Measurements from ENCODE around the gene NSMCE1.
"Not testable (repeated sequence)": the region's sequence is repeated elsewhere in the genome, so short reads cannot be mapped to it uniquely, and the experiment has no call there.

The NSMCE1 gene

DNA sequence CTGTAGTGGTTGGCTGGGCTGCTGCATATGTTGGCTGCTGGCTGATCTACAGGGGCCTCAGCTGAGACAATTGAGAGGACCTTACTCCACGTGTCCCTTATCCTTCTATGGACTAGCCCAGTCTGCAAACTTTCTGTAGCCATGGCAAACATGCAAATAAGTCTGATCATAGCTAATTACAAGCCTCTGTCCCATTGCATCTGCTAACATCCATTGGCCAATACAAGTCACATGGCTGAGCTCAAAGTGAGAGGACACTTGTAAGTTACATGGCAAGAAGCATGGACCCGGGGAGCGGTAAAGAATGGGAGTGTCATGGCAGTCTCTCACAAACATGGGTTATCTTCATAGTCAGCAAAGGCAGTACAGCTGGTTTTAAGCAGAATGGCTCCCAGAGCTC, 33.6 kb upstream of the NSMCE1 start:
- DNase-seq (ENCODE audit: low spot score) = no peak

DNA sequence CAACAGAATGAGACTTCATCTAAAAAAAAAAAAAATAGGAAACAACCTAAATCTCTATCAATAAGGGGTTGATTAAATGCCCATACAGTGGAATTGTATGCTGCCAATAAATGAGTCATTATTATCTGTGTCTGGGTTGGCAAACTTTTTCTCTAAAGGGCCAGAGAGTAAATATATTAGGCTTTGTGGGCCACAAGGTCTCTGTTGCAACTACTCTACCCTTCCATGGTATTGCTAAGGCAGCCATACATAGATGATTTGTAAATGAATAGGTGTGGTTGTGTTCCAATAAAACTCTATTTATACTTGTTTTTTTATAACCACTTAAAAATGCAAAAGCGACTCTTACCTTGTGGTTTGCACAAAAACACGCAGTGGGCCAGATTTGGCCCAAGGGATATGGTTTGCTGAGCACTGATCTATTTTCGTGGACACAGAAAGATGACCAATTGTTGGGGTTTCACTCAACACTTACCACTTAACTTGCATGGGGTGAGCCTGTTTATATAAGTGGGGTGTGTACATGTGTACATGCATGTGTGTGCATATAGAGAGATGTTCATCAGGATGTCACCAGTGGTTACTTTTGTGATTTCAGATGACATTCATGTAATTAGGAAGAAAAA, 32.8 kb upstream of the NSMCE1 start:
- no peak for DNase-seq (ENCODE audit: low spot score)

DNA sequence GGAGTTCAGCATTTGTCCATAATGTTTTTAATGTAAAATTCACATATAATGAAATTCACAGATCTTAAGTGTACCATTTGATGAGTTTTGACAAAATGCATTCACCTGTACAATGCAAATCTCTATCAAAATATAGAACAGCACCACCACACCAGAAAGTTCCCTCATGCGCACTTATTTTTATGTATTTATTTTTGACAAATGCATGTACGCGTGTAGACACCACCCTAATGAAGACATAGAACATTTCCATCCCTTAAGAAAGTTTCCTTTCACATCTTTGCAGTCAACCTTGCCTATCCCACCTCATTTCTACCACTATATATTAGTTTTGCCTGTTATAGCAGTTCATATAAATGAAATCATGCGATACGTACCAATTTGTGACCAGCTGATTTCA, 29.6 kb upstream of the NSMCE1 start:
- no peak for DNase-seq (ENCODE audit: low spot score)

DNA sequence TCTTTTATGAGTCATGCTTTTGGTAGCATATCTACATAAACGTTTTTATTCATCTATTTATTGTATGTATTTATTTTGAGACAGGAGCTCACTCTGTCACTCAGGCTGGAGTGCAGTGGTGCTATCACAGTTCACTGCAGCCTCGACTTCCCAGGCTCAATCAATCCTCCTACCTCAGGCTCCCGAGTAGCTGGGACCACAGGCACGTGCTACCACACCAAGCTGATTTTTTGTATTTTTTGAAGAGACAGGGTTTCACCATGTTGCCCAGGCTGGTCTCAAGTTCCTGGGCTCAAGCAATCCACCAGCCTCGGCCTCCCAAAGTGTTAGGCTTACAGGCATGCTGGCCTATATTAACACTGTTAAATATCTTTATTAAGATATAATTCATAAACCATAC, 24.8 kb upstream of the NSMCE1 start:
- DNase-seq (ENCODE audit: low spot score) = no peak

DNA sequence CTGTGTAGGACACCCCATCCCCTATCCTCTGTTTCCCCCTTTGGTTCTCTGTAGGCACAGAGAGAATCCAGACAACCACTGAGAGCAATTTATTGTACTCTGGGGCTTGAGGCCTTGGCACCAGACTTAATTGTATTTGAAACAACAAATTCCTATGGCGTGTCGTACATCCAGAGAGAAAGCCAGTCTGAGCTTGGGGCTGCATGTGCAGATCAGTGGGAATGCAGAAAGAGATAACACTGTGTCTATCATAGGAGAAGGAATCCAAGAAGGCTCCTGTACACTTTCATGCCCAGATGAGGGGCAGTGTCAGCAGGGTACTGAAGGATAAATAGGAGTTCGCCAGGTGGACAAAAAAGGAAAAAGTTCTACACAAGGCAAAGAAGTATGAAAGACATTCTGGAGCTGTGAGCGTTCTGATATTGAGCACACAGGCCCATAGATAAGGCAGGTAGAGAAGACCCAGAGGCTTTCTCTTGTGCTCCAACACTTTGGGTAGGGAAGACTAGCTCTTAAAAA, 23.2 kb upstream of the NSMCE1 start:
- DNase-seq (ENCODE audit: low spot score) = no peak

DNA sequence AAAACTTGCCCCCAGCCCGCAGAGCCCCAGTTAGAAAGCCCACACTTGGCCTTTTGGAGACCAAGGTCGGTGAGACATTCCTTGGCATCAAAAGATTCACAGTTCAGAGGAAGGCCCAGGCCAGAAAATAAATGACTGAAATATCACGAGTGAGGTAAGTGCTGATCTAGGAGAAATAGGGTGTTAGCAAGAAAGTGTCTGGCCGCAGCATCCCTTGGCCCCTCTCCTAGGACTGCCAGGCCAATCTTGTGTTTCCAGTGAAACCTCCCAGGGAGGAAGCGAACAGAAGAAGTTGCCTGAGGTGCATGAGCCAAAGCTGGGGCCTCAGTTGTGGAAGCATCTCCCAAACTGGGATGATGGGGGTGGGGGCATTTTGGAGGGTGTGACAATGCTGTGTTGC, 22.5 kb upstream of the NSMCE1 start:
- no peak for DNase-seq (ENCODE audit: low spot score)

DNA sequence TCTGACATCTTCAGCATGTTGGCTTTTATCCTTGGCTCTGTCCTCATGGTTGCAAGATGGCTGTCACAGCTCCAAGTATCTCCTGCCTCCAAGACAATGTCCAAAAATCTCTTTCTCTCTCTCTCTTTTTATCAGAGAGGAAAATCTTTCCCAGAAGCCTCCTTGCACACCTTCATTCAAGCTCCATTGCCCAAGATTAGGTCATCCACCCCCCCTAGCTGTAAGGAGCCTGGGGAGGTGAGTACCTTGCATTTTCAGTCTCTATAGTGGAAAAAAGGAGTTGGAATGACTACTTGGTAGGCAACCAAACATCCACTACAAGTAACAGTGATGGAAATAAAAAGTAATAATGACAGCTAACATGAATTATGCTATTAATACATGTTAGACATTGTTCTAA, 22.0 kb upstream of the NSMCE1 start:
- no peak for DNase-seq (ENCODE audit: low spot score)

DNA sequence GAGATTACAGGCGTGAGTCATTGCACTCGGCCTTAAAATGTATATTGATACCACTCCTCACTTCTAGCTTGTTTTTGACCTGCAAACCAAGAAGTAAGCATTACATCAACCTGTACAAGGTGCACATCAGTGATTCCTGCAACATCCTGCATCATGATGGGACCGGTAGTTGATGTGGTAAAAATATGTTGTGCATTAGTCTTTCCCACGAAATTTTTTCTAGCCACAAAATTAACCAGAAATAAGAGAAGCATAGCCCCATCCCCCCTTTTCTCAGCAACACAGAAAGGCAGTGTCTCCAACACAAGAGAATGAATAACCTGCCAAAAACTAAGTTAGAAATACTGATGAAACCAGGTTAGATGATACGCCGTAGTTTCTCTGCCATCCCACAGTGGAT, 21.1 kb upstream of the NSMCE1 start:
- no peak for DNase-seq (ENCODE audit: low spot score)

DNA sequence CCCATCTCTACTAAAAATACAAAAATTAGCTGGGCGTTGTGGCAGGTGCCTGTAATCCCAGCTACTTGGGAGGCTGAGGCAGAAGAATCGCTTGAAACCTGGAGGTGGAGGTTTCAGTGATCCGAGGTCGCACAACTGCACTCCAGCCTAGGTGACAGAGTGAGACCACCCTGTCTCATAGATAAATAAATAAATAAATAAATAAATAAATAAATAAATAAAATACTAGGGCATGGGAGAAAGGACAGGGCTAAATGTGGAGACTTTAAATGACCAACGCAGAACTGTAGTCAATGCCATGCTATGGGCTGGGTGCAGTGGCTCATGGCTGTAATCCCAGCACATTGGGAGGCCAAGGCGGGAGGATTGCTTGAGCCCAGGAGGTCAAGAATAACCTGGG, 19.7 kb upstream of the NSMCE1 start:
- DNase-seq (ENCODE audit: low spot score) = not testable (repeated sequence)

DNA sequence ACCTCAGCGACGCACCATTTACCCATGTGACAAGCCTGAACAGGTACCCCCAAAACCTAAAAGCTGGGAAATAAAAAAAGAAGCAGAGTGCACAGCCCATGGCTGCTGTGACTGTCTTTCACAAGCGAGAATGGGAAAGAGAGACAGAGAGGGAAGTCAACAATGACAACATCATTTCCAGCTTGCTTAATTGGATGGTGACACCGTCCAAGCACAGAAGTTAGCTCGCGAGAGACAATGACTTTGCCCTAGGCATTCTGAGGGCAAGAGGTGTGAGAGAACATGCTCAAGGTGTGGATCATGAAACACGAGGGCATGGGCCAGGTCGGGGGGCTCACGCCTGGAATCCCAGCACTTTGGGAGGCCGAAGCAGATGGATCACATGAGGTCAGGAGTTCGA, 19.3 kb upstream of the NSMCE1 start:
- DNase-seq (ENCODE audit: low spot score) = no peak

DNA sequence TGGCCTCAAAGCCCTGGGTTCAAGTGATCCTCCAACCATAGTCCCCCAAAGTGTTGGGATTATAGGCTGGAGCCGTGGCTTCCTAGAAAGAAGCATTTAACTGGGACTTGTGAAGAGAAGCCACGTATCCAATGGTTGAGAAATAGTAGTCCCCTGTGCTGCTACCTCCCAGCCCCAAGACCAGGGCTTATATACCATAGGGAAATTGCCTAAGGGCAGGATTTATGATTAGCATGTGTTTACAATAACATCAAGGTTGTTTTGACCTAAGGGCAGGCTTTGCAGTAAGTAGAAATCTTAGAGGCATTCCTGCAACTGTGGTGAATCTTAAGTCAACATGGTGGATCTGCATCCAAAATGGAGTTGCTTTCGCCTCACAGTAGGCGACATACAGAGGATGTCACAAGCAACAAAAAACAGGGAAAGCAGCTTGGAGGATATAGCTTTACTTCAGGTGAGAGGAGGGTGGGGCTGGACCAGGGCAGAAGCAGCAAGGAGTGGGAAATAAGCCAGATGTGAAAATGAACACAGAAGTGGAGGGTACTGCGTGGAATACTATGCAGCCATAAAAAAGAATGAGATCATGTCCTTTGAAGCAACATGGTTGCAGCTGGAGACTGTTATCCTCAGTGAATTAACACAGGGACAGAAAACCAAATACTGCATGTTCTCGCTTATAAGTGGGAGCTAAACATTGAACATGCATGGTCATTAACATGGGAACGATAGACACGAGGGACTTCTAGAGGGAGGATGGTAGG, 18.7 kb upstream of the NSMCE1 start:
- DNase-seq (ENCODE audit: low spot score) = no peak

DNA sequence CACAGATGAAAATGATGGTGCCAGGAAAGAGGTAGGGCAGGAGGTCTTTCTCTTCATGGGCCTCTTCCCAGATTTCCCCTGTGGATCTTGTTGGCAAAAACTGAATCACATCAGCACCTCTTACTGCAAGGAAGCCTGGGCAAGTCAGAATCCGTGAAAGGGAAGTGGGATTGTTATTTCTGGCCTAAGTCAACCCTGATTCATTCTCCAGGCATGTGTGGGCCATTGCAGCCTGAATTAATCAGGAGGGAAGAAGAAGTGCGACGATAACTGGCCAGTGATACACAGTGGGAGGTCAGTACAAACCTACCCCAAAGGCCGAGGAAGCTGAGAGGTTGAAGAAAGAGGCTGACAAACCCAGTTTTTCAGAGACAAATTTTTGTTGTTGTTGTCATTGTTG, 17.9 kb upstream of the NSMCE1 start:
- no peak for DNase-seq (ENCODE audit: low spot score)

DNA sequence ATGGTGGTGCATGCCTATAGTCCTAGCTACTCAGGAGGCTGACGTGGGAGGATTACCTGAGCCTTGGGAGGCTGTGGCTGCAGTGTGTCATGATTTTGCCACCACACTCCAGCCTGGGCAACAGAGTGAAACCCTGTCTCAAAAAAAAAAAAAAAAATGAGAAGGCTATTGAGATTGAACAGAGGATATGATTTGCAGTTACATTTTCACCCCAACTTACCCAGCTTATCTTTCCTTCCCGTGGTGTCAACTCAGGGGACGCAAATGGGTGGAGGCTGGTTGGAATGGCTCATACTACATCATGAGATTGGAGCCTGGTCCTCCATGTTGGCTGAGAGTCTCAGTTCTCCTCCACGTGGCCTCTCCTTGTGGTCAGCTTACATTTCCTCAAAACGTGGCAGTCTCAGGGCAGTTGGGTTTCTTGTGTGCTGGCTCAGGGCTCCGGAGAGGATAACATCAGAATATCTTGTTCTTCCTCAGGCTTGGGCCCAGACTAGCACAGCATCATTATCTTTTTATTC, 17.2 kb upstream of the NSMCE1 start:
- no peak for DNase-seq (ENCODE audit: low spot score)

DNA sequence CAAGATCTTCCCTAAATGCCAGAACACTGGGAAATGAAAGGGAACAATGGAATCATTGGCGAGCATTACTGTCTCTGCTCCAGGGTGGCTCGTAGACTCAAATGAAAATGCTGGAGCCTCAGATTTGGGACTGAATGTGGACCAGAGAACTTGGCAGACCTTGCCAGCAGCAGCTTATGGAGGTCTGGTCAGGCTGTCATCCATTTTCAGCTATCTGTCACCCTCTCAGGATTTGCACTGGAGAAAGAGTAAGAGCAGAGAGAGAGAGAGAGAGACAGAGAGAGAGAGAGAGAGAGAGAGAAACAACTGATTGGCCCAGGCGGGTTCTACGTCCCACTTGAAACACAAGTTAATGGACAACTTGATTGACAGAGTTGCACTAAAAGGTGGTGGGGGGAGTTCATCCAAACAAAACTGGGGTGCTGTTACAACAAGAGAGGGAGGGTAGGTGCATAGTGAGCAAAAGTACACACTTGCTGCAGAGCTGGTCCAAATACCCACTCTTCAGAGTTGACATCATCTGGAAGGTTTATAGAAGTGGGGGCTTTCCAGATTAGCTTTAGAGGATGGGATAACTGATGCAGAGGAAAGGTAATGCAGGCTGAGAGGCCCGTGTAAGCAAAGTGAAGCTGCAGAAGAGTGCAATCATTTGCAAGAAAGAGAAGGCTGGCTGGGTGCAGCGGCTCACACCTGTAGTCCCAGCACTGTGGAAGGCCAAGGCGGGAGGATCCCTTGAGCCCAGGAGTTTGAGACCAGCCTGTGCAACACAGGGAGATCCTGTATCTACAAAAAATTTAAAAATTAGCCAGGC, 16.5 kb upstream of the NSMCE1 start:
- no peak for DNase-seq (ENCODE audit: low spot score)

DNA sequence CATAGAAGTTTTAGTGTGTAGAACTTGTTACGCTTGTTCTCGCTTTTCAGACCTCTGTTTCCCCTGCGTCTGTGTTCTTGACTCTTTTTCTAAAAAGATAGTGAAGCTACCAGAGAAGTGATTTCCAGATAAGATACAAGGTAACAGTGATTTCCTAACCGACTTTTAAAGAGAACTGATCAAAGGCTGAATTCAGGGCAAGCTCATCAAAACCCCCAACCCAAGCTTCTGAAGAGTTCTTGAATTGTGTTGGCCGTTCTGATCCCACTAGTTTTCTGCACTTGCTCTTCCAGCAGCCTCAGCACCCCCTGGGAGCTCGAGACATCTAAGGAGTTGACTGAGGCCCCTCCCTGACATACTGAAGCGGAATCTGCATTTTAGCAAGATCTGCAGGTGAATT, 12.7 kb upstream of the NSMCE1 start:
- DNase-seq (ENCODE audit: low spot score) = no peak

DNA sequence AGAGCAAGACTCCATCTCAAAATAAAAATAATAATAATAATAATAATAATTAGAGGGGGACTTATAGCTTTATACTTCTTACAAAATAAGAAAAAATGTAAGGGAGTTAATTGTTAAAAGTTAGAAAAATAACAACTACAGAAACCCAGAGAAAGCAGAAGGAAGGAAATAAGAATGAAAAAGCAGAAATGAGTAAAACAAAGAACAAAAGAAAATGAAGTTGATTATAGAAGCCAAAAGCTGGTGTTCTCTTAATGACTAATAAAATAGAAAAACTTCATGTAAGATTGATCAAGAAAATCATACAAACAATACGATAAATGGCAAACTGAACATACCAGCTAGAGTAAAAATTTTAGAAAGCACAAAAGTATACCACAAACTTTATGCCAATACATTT, 6.8 kb upstream of the NSMCE1 start:
- no peak for DNase-seq (ENCODE audit: low spot score)

DNA sequence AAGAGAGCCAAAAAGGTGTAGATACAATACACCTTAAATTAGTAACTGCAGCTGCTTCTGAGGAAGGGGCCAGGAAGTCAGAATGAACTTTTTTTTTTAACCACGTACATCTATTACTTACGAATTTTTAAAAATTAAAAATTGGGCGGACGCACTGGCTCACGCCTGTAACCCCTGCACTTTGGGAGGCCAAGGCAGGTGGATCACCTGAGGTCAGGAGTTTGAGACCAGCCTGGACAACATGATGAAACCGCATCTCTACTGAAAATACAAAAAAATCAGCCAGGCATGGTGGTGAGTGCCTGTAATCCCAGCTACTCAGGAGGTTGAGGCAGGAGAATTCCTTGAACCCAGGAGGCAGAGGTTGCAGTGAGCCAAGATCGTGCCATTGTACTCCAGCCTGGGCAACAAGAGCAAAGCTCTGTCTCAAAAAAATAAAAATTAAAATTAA, 5.9 kb upstream of the NSMCE1 start:
- DNase-seq (ENCODE audit: low spot score) = not testable (repeated sequence)

DNA sequence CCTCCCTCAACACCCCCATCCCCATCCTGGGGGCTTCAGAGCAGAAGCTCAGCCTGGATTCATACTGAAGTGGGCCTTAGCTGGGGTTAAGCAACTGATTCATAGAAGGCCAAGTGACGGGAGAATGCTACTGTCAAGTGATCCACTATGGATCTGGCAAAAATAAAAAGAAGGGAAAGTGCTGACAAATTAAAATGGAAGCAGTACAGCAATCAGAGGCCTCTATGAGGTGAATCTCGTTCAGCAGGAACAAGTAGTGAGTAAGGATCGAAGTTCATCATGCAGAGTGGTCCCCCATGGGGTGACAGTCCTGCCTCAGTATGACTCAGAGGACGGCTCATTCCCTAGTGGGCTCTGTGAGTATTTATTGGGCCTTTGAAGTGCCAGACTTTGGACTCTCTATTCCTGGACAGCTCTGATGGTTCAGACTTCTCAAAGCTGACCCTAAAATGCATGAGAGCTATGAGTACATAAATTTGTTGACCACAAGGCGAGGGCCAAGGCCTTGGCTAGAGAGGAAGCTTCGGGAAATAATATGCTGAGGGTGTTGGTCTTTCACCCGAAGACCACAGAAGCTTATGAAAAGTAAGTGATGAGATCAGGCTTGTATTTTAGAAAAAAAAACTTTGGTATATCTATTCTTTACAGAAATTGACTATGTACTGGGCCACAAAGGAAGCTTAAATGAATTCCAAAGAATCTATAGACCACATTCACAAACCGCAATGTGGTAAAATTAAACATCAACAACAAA, 5.3 kb upstream of the NSMCE1 start:
- no peak for DNase-seq (ENCODE audit: low spot score)

DNA sequence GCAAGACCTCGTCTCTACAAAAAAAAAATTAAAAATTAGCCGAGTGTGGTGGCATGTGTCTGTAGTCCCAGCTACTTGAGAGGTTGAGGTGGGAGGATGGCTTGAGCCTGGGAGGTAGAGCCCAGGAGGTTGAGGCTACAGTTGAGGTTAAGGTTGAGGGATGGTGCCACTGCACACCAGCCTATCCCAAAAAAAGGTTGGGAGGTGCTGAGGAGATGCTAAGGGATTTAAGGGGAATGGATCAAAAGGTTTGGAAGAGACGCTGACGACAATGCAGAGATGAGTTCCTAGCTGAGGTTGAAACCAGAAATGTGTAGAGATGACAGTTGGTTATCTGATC, 4.7 kb upstream of the NSMCE1 start:
- no peak for DNase-seq (ENCODE audit: low spot score)

DNA sequence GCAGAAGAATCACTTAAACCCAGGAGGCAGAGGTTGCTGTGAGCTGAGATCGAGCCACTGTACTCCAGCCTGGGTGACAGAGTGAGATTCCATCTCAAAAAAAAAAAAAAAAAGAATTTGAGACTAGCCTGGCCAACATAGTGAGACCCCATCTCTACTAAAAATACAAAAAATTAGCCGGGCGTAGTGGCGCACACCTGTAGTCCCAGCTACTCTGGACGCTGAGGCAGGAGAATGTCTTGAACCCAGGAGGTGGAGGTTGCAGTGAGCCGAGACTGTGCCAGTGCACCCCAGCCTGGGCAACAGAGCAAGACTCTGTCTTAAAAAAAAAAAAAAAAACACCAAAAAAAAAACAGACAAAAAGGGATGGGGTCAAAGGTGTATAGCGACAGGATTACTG, 4.1 kb upstream of the NSMCE1 start:
- not testable (repeated sequence) for DNase-seq (ENCODE audit: low spot score)

DNA sequence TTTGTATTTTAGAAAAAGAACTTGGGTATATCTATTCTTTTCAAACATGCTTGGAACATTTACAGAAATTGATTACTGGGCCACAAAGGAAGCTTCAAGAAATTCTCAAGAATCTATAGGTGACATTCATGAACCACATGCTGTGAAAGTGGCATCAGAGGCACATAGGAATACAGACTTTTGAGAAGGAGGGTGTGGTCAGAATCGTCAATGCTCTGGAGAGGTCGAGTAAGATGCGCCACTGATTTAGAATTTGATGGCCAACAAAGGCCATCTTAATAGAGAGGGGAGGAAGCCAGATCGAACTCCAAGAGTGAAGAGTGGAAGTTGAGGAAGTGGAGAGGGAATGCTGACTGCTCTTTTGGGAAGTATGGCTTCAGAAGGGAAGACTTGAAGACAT, 3.5 kb upstream of the NSMCE1 start:
- no peak for DNase-seq (ENCODE audit: low spot score)

DNA sequence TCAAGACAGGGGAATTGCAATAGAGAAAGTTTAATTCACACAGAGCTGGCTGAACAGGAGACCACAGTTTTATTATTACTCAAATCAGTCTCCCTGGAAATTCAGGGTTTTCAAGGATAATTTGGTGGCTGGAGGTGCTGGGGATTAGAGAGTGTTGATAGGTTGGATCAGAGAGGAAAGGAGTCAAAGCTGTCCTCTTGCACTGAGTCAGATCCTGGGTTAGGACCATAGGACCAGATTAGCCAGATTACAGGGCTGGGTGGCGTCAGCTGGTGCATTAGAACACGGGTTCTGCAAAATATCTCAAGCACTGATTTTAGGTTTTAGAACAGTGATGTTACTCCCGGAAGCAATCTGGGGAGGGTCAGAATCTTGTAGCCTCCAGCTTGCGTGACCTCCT, 1.8 kb upstream of the NSMCE1 start:
- no peak for DNase-seq (ENCODE audit: low spot score)
